CD14-positive monocyte (primary cell): ENCODE measurements around the gene ZFPL1. TPM values are rescaled to one million over a fixed set of nuclear protein-coding genes. Genes with fewer than 3 reads are reported as not detected.

Experiments used
- DNase-seq, 3 donors: peaks; one replicate each; pipeline ENCODE4 v3.0.0-alpha.2; 2011 to 2022
- H2AFZ ChIP-seq: 2 replicates; pipeline ENCODE4 v1.6.0; 2012; ENCODE audit warnings: mild to moderate bottlenecking, low read depth, low read length, inconsistent platforms; ENCODE audit not compliant: insufficient read depth, poor library complexity, severe bottlenecking
- H3K27ac ChIP-seq, 2 donors: 1 replicate in 1 of 2; 2 replicates in 1 of 2; pipeline ENCODE4 v1.5.1; 2012 to 2013; ENCODE audit warnings: low read length in 2 of 2, control low read depth in 1 of 2, inconsistent platforms in 1 of 2, low read depth in 1 of 2, mild to moderate bottlenecking in 1 of 2
- H3K27me3 ChIP-seq, 2 donors: one replicate each; pipeline versions ENCODE4 v1.6.0 to v1.6.1; 2011 to 2013; ENCODE audit warnings: low read length in 2 of 2; ENCODE audit not compliant: control insufficient read depth in 2 of 2, insufficient read depth in 2 of 2
- H3K36me3 ChIP-seq, 2 donors: replicated peaks in 1 of 2; 1 replicate in 1 of 2; 2 replicates in 1 of 2; pipeline versions ENCODE4 v1.5.1 to v1.6.1; 2012 to 2013; ENCODE audit warnings: low read length in 2 of 2, control low read depth in 1 of 2, inconsistent platforms in 1 of 2, mild to moderate bottlenecking in 1 of 2; ENCODE audit not compliant: insufficient read depth in 2 of 2, control insufficient read depth in 1 of 2
- H3K4me1 ChIP-seq, 2 donors: 1 replicate in 1 of 2; 2 replicates in 1 of 2; pipeline versions ENCODE4 v1.5.1 to v1.6.1; 2012 to 2013; ENCODE audit warnings: low read length in 2 of 2, control low read depth in 1 of 2, inconsistent platforms in 1 of 2, mild to moderate bottlenecking in 1 of 2, moderate library complexity in 1 of 2; ENCODE audit not compliant: insufficient read depth in 2 of 2, control insufficient read depth in 1 of 2
- H3K4me2 ChIP-seq: replicated peaks from 2 replicates; pipeline ENCODE3; 2012; ENCODE audit warnings: low read length, moderate library complexity, mild to moderate bottlenecking; ENCODE audit not compliant: poor library complexity, severe bottlenecking; ENCODE audit errors: extremely low read depth
- H3K4me3 ChIP-seq, 3 experiments: fragments of 200-600 bp in 1 of 3; sonication (generic) in 1 of 3; replicated peaks in 1 of 3; 1 replicate in 2 of 3; 2 replicates in 1 of 3; pipeline ENCODE4 v1.5.1; 2011 to 2013; ENCODE audit warnings: low read length in 3 of 3, mild to moderate bottlenecking in 3 of 3, control low read depth in 2 of 3, low read depth in 2 of 3, inconsistent platforms in 1 of 3, moderate library complexity in 1 of 3
- H3K79me2 ChIP-seq: 2 replicates; pipeline ENCODE4 v1.6.0; 2012; ENCODE audit warnings: mild to moderate bottlenecking, control low read depth, inconsistent platforms, low read length, moderate library complexity; ENCODE audit not compliant: insufficient read depth
- H3K9ac ChIP-seq: 2 replicates; pipeline ENCODE4 v1.6.0; 2017; ENCODE audit warnings: low read length, mild to moderate bottlenecking; ENCODE audit not compliant: insufficient read depth, poor library complexity, severe bottlenecking
- H3K9me3 ChIP-seq, 2 donors: replicated peaks in 1 of 2; 1 replicate in 1 of 2; 2 replicates in 1 of 2; pipeline versions ENCODE4 v1.5.1 to v1.6.1; 2012 to 2013; ENCODE audit warnings: low read length in 2 of 2, control low read depth in 1 of 2; ENCODE audit not compliant: control insufficient read depth in 1 of 2, insufficient read depth in 1 of 2
- H4K20me1 ChIP-seq: 2 replicates; pipeline ENCODE4 v1.6.0; 2012; ENCODE audit warnings: mild to moderate bottlenecking, low read length, control low read depth, moderate library complexity; ENCODE audit not compliant: insufficient read depth
- H3K27ac Mint-ChIP-seq, 7 donors: one replicate each; pipeline ENCODE4 v1.8.0; 2020; ENCODE audit warnings: mild to moderate bottlenecking in 7 of 7, mixed read lengths in 7 of 7, moderate library complexity in 6 of 7, inconsistent platforms in 2 of 7
- H3K27me3 Mint-ChIP-seq, 3 donors: one replicate each; pipeline ENCODE4 v1.8.0; 2021 to 2022; ENCODE audit warnings: low read depth in 3 of 3, mild to moderate bottlenecking in 3 of 3, mixed read lengths in 3 of 3, moderate library complexity in 3 of 3, inconsistent platforms in 1 of 3
- H3K36me3 Mint-ChIP-seq, 2 donors: one replicate each; pipeline ENCODE4 v1.8.0; 2020; ENCODE audit warnings: mixed read lengths in 2 of 2, inconsistent platforms in 1 of 2, mild to moderate bottlenecking in 1 of 2
- H3K4me1 Mint-ChIP-seq: one replicate; pipeline ENCODE4 v1.8.0; 2020; ENCODE audit warnings: mild to moderate bottlenecking, mixed read lengths
- H3K4me3 Mint-ChIP-seq, 2 donors: one replicate each; pipeline ENCODE4 v1.8.0; 2020; ENCODE audit warnings: mild to moderate bottlenecking in 2 of 2, mixed read lengths in 2 of 2, moderate library complexity in 1 of 2
- H3K9me3 Mint-ChIP-seq, 7 donors: one replicate each; pipeline ENCODE4 v1.8.0; 2020 to 2022; ENCODE audit warnings: mixed read lengths in 7 of 7, mild to moderate bottlenecking in 6 of 7, moderate library complexity in 6 of 7, inconsistent platforms in 2 of 7
- WGBS: methylation state at CpG from one replicate; pipeline ENCODE4 v1.1.5; 2013; ENCODE audit warnings: missing lambda C conversion rate; ENCODE audit not compliant: insufficient coverage; 5-methylcytosine and 5-hydroxymethylcytosine counted together
- intact Hi-C, 2 donors: fragments of 100-400 bp; cut with micrococcal nuclease; formaldehyde crosslinking; loops; one replicate each; pipeline versions ENCODE4 v1.15.0 to v1.15.1; 2023
- polyA plus RNA-seq, 3 donors: library from polyadenylated mRNA; depleted of rRNA in 1 of 3; unstranded in 2 of 3; stranded (reverse) in 1 of 3; fragments of 300-500 nt in 2 of 3; fragments of >200 nt in 1 of 3; fragmentation: Illumina TruSeq in 2 of 3; gene quantifications; 1 replicate in 2 of 3; 2 replicates in 1 of 3; pipeline ENCODE4 v1.2.3, GENCODE V29; 2012 to 2021
- TF ChIP-seq, protein P1 (sequence below): fragments of 200-600 bp; IDR thresholded peaks from one replicate; pipeline ENCODE4 v1.8.0; 2022; ENCODE audit warnings: antibody characterized with exemption, mild to moderate bottlenecking

Gene ZFPL1
- polyA plus RNA-seq, 3 donors = 25.1 to 41.1 (median 27.2) TPM

- Histone ChIP-seq H3K4me1 (peaks cover 8 to 12% of the 10 kb centered on the region in 2 donors), H4K20me1 (no peaks in the 10 kb centered on the region), H3K27ac (no peak overlapping the region), H3K36me3 (peaks cover 33 to 48% of the 10 kb centered on the region in 2 donors), H3K9me3 (no peaks in the 10 kb centered on the region), H3K4me2 (no peak overlapping the region), H3K27me3 (no peaks in the 10 kb centered on the region), H3K4me3 (no peak overlapping the region), H2AFZ (no peak overlapping the region), H3K9ac (no peak overlapping the region), H3K79me2 (peaks cover 12% of the 10 kb centered on the region)
- Mint-ChIP-seq H3K4me3 (no peak overlapping the region), H3K4me1 (peaks cover 11% of the 10 kb centered on the region), H3K27ac (no peak overlapping the region), H3K27me3 (peaks cover 0 to 3% (median 0%) of the 10 kb centered on the region in 3 donors), H3K9me3 (no peaks in the 10 kb centered on the region), H3K36me3 (peaks cover 43 to 54% of the 10 kb centered on the region in 2 donors)
- 90% methylated on average over 4 of the region's 4 CpGs for WGBS
- intact Hi-C loops = loop anchor here in 1 of 2 donors (5.0 kb wide), 1 partner anchor 57 kb away; no protein-coding TSS in a partner anchor
- TF ChIP-seq, protein P1, sequence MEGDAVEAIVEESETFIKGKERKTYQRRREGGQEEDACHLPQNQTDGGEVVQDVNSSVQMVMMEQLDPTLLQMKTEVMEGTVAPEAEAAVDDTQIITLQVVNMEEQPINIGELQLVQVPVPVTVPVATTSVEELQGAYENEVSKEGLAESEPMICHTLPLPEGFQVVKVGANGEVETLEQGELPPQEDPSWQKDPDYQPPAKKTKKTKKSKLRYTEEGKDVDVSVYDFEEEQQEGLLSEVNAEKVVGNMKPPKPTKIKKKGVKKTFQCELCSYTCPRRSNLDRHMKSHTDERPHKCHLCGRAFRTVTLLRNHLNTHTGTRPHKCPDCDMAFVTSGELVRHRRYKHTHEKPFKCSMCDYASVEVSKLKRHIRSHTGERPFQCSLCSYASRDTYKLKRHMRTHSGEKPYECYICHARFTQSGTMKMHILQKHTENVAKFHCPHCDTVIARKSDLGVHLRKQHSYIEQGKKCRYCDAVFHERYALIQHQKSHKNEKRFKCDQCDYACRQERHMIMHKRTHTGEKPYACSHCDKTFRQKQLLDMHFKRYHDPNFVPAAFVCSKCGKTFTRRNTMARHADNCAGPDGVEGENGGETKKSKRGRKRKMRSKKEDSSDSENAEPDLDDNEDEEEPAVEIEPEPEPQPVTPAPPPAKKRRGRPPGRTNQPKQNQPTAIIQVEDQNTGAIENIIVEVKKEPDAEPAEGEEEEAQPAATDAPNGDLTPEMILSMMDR = no peak
- DNase-seq = no peak
These were observed 5.6 kb downstream of the ZFPL1 start for GRCh38 chr11:65089621-65090020.

- DNase-seq = no peak
- Histone ChIP-seq H4K20me1 (no peaks in the 10 kb centered on the region), H3K9ac (no peak overlapping the region), H2AFZ (no peak overlapping the region), H3K9me3 (no peaks in the 10 kb centered on the region), H3K4me1 (peaks cover 1 to 3% of the 10 kb centered on the region in 2 donors), H3K36me3 (peaks cover 33 to 42% of the 10 kb centered on the region in 2 donors), H3K27ac (no peak overlapping the region), H3K4me3 (no peak overlapping the region), H3K79me2 (peaks cover 2% of the 10 kb centered on the region), H3K27me3 (no peaks in the 10 kb centered on the region), H3K4me2 (no peak overlapping the region)
- peaks cover 41 to 48% of the 10 kb centered on the region in 2 donors for H3K36me3 Mint-ChIP-seq
- H3K27me3 Mint-ChIP-seq = peaks cover 0 to 3% (median 0%) of the 10 kb centered on the region in 3 donors
- 100% methylated on average over 3 of the region's 4 CpGs for WGBS
- H3K9me3 Mint-ChIP-seq = no peaks in the 10 kb centered on the region
- H3K27ac Mint-ChIP-seq = no peak overlapping the region
- H3K4me1 Mint-ChIP-seq = peaks cover 3% of the 10 kb centered on the region
- intact Hi-C loops = no loop called here
- TF ChIP-seq, protein P1 = no peak
- H3K4me3 Mint-ChIP-seq = no peak overlapping the region
These were observed 6.6 kb downstream of the ZFPL1 start for GRCh38 chr11:65090628-65091027.
